HEK293T (cell line): ENCODE results near the gene RHBG.

Experiments used
- BHLHE40 ChIP-seq: fragments of 450-650 bp; IDR thresholded peaks from 2 replicates; pipeline ENCODE4 v1.6.1; 2016; ENCODE audit warnings: mild to moderate bottlenecking, moderate library complexity, borderline replicate concordance
- ELF4 ChIP-seq: fragments of 450-650 bp; IDR thresholded peaks from 2 replicates; pipeline ENCODE4 v1.6.1; 2017; ENCODE audit warnings: antibody characterized with exemption
- FOXA1 ChIP-seq: fragments of 450-650 bp; IDR thresholded peaks from 2 replicates; pipeline ENCODE4 v1.6.1; 2016; ENCODE audit warnings: mild to moderate bottlenecking
- FOXM1 ChIP-seq: fragments of 450-650 bp; IDR thresholded peaks from 2 replicates; pipeline ENCODE4 v1.6.1; 2017; ENCODE audit warnings: mild to moderate bottlenecking, borderline replicate concordance
- HDGF ChIP-seq: fragments of 450-650 bp; IDR thresholded peaks from 2 replicates; pipeline ENCODE4 v1.6.1; 2017; ENCODE audit warnings: antibody characterized with exemption, borderline replicate concordance
- LEF1 ChIP-seq: fragments of 450-650 bp; IDR thresholded peaks from 2 replicates; pipeline ENCODE4 v1.6.1; 2017; ENCODE audit warnings: mild to moderate bottlenecking, borderline replicate concordance
- NFRKB ChIP-seq: fragments of 450-650 bp; IDR thresholded peaks from 2 replicates; pipeline ENCODE4 v1.6.1; 2016; ENCODE audit warnings: mild to moderate bottlenecking, moderate library complexity
- PKNOX1 ChIP-seq: fragments of 450-650 bp; IDR thresholded peaks from 2 replicates; pipeline ENCODE4 v1.6.1; 2016
- SP1 ChIP-seq: fragments of 450-650 bp; IDR thresholded peaks from 2 replicates; pipeline ENCODE4 v1.6.1; 2017
- ZNF384 ChIP-seq: fragments of 450-650 bp; IDR thresholded peaks from 2 replicates; pipeline ENCODE4 v1.6.1; 2016

- TF ChIP-seq HDGF: no peak
- no peak for TF ChIP-seq LEF1
- no peak for TF ChIP-seq NFRKB
- TF ChIP-seq FOXA1: no peak
- no peak for TF ChIP-seq PKNOX1
- TF ChIP-seq ZNF384: no peak
- no peak for TF ChIP-seq FOXM1
- TF ChIP-seq BHLHE40: no peak
- no peak for TF ChIP-seq ELF4
- no peak for TF ChIP-seq SP1
These were observed 63.6 kb downstream of the RHBG start for GRCh38 chr1:156432669-156433018.
